Astrocyte (in vitro differentiated cells and primary cell): ENCODE results near the gene ROMO1. TPM values are rescaled to one million over a fixed set of nuclear protein-coding genes. Genes with fewer than 3 reads are reported as not detected.

Experiments used
- DNase-seq: peaks from one replicate; pipeline ENCODE4 v3.0.0-alpha.2; 2010; ENCODE audit warnings: low read depth
- FAIRE-seq: peaks from 2 replicates; lab custom pipeline; 2011; peaks lifted over from hg19 to GRCh38; lab: Jason Lieb, UNC
- H2AFZ ChIP-seq: 2 replicates; pipeline ENCODE4 v1.6.0; 2012; ENCODE audit warnings: low read depth, low read length, inconsistent platforms
- H3K27ac ChIP-seq: 2 replicates; pipeline ENCODE4 v1.5.1; 2011; ENCODE audit warnings: low read depth, low read length, inconsistent platforms
- H3K27me3 ChIP-seq: 2 replicates; pipeline ENCODE4 v1.6.0; 2011; ENCODE audit warnings: low read length, inconsistent platforms; ENCODE audit not compliant: insufficient read depth
- H3K36me3 ChIP-seq: 2 replicates; pipeline ENCODE4 v1.5.1; 2011; ENCODE audit warnings: low read length, inconsistent platforms; ENCODE audit not compliant: insufficient read depth
- H3K4me1 ChIP-seq: 2 replicates; pipeline ENCODE4 v1.5.1; 2011; ENCODE audit warnings: low read length, inconsistent platforms; ENCODE audit not compliant: insufficient read depth
- H3K4me2 ChIP-seq: 2 replicates; pipeline ENCODE4 v1.6.0; 2012; ENCODE audit warnings: low read length, inconsistent platforms
- H3K4me3 ChIP-seq: 2 replicates; pipeline ENCODE4 v1.5.1; 2011; ENCODE audit warnings: low read depth, mild to moderate bottlenecking, low read length, inconsistent platforms; ENCODE audit not compliant: insufficient read depth
- H3K79me2 ChIP-seq: 2 replicates; pipeline ENCODE4 v1.6.0; 2012; ENCODE audit warnings: mild to moderate bottlenecking, low read length, inconsistent platforms; ENCODE audit not compliant: insufficient read depth
- H3K9ac ChIP-seq: 2 replicates; pipeline ENCODE4 v1.6.0; 2012; ENCODE audit warnings: mild to moderate bottlenecking, low read length, inconsistent platforms
- H3K9me3 ChIP-seq: 2 replicates; pipeline ENCODE4 v1.5.1; 2012; ENCODE audit warnings: low read depth, mild to moderate bottlenecking, low read length, inconsistent platforms; ENCODE audit not compliant: insufficient read depth
- H4K20me1 ChIP-seq: 2 replicates; pipeline ENCODE4 v1.6.0; 2012; ENCODE audit warnings: low read length, inconsistent platforms; ENCODE audit not compliant: insufficient read depth
- H3K27ac Mint-ChIP-seq: one replicate; pipeline ENCODE4 v1.8.0; 2021; ENCODE audit warnings: mild to moderate bottlenecking, mixed read lengths; ENCODE audit not compliant: unreplicated experiment
- H3K27me3 Mint-ChIP-seq: one replicate; pipeline ENCODE4 v1.8.0; 2021; ENCODE audit warnings: low read depth, mixed read lengths; ENCODE audit not compliant: unreplicated experiment
- H3K36me3 Mint-ChIP-seq: one replicate; pipeline ENCODE4 v1.8.0; 2021; ENCODE audit warnings: low read depth, mixed read lengths; ENCODE audit not compliant: unreplicated experiment
- H3K4me1 Mint-ChIP-seq: one replicate; pipeline ENCODE4 v1.8.0; 2021; ENCODE audit warnings: low read depth, mixed read lengths; ENCODE audit not compliant: unreplicated experiment
- H3K4me3 Mint-ChIP-seq: one replicate; pipeline ENCODE4 v1.8.0; 2021; ENCODE audit warnings: mild to moderate bottlenecking, moderate library complexity, mixed read lengths; ENCODE audit not compliant: unreplicated experiment
- H3K9me3 Mint-ChIP-seq: one replicate; pipeline ENCODE4 v1.8.0; 2021; ENCODE audit warnings: mild to moderate bottlenecking, mixed read lengths; ENCODE audit not compliant: unreplicated experiment
- EZH2 ChIP-seq: IDR thresholded peaks from 2 replicates; pipeline ENCODE4 v1.6.1; 2012; ENCODE audit warnings: mild to moderate bottlenecking, low read length, inconsistent platforms; ENCODE audit not compliant: insufficient read depth
- total RNA-seq: library from RNA; stranded (reverse); gene quantifications from 2 replicates; pipeline ENCODE4 v1.2.1, GENCODE V29; 2021
- TF ChIP-seq, protein P1 (sequence below): IDR thresholded peaks from 2 replicates; pipeline ENCODE4 v1.5.1; 2011; ENCODE audit warnings: low read depth, mild to moderate bottlenecking, inconsistent platforms, low read length, moderate library complexity; ENCODE audit not compliant: insufficient read depth

ROMO1 gene
- total RNA-seq, 1 donor from 2014 or later, result 201 TPM

DNA sequence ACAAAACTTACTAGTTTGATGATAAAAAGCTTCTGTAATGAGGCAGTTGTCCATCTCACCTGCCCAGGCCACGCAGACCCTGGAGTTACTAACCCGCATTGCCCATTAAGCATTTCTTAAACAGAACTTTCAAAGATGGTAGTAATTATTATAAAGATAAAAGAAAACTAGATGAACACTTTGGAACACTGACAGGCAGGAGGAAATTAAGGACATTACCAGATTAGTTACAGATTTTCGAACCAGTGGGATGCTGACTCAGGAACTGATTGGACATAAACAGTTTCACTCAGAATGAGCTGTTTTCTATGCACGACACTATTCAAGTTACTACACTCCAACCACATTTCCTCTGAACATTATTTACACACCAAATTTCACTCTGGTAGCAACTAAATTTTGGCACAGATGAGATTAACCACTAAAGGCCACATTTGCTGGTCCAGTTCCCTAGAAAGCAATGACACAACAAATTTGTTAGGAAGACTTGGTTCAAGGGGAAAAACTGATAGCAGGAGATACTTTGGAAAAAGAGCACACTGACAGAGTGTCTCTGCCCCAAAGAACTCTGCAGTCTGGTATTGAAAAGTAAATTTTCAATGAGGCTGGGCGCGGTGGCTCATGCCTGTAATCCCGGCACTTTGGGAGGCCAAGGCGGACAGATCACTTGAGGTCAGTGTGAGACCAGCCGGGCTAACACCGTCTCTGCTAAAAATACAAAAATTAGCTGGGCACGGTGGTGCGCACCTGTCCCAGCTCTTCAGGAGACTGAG is 3.0 kb downstream of the ROMO1 start:
- Histone ChIP-seq H3K9ac (peak overlapping the region; percentile 0), H4K20me1 (peaks cover 75% of the 10 kb centered on the region), H3K36me3 (peaks cover 54% of the 10 kb centered on the region), H3K27ac (no peak overlapping the region), H3K79me2 (peaks cover 78% of the 10 kb centered on the region), H3K9me3 (no peaks in the 10 kb centered on the region), H3K4me3 (no peak overlapping the region), H3K4me1 (peaks cover 19% of the 10 kb centered on the region), H2AFZ (no peak overlapping the region), H3K27me3 (no peaks in the 10 kb centered on the region), H3K4me2 (no peak overlapping the region)
- Mint-ChIP-seq H3K36me3 (peaks cover 16% of the 10 kb centered on the region), H3K9me3 (no peaks in the 10 kb centered on the region), H3K27ac (peak overlapping the region; percentile 82), H3K27me3 (no peaks in the 10 kb centered on the region), H3K4me3 (no peak overlapping the region), H3K4me1 (peaks cover 25% of the 10 kb centered on the region)
- peak; percentile 18 for DNase-seq
- FAIRE-seq, result no peak
- TF ChIP-seq EZH2, result no peak
- TF ChIP-seq, protein P1, sequence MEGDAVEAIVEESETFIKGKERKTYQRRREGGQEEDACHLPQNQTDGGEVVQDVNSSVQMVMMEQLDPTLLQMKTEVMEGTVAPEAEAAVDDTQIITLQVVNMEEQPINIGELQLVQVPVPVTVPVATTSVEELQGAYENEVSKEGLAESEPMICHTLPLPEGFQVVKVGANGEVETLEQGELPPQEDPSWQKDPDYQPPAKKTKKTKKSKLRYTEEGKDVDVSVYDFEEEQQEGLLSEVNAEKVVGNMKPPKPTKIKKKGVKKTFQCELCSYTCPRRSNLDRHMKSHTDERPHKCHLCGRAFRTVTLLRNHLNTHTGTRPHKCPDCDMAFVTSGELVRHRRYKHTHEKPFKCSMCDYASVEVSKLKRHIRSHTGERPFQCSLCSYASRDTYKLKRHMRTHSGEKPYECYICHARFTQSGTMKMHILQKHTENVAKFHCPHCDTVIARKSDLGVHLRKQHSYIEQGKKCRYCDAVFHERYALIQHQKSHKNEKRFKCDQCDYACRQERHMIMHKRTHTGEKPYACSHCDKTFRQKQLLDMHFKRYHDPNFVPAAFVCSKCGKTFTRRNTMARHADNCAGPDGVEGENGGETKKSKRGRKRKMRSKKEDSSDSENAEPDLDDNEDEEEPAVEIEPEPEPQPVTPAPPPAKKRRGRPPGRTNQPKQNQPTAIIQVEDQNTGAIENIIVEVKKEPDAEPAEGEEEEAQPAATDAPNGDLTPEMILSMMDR, result no peak

DNA sequence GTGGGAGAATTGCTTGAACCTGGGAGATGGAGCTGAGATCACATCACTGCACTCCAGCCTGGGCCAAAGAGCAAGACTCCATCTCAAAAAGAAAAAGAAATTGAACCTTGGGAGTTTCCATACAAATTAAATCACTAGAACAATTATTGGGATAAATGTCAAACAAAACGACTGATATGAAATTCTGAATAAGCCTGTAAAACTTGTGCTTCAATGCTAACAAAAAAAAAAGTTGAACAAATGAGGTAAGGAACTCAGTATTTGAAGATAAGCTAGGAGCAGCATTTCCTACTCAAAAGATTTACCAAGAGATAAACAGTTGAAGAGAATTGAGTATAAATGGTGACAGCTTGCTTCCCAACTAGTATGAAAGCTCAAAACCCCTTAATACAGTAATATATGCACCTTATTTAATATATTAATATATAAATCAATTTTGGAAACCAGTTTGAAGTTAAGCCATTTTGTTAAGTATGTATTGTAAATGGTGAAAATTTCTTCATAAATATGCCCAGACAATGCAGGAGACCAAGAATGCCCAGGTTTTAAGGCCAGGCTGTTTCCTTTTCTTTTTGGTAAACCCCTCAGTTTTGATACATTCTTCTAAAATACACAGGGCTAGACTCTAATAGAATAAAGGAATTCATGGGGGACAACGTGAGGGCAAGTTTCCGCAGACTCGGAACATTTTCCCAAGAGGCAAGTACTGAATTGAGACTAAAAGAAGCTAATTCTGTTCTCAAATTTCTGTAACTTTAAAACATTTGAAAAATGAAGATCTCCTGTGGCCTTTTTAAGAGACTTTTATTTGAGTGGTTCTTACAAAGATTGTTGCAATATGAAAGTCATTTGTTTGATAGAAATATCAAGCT is 3.9 kb downstream of the ROMO1 start:
- Histone ChIP-seq H3K79me2 (peaks cover 79% of the 10 kb centered on the region), H3K27ac (no peak overlapping the region), H3K4me3 (no peak overlapping the region), H3K9ac (no peak overlapping the region), H3K4me2 (no peak overlapping the region), H2AFZ (no peak overlapping the region), H3K4me1 (peaks cover 13% of the 10 kb centered on the region), H3K27me3 (no peaks in the 10 kb centered on the region), H3K36me3 (peaks cover 58% of the 10 kb centered on the region), H4K20me1 (peaks cover 74% of the 10 kb centered on the region), H3K9me3 (no peaks in the 10 kb centered on the region)
- peak overlapping the region; percentile 82 for H3K27ac Mint-ChIP-seq
- H3K4me3 Mint-ChIP-seq, result no peak overlapping the region
- H3K36me3 Mint-ChIP-seq, result peaks cover 14% of the 10 kb centered on the region
- no peaks in the 10 kb centered on the region for H3K27me3 Mint-ChIP-seq
- FAIRE-seq (no peak), DNase-seq (no peak)
- no peaks in the 10 kb centered on the region for H3K9me3 Mint-ChIP-seq
- H3K4me1 Mint-ChIP-seq, result peaks cover 17% of the 10 kb centered on the region
- no peak for TF ChIP-seq EZH2
- TF ChIP-seq, protein P1, result no peak
